Skeletal muscle cell (primary cell): Measurements from ENCODE around the gene CHD2.

Experiments
- DNase-seq: peaks from one replicate; pipeline ENCODE4 v3.0.0-alpha.2; 2010; ENCODE audit warnings: low read depth
- H3K4me3 ChIP-seq: 2 replicates; pipeline ENCODE4 v1.5.1; 2011; ENCODE audit warnings: low read depth, mild to moderate bottlenecking, control low read depth, low read length, moderate library complexity

CHD2 gene

DNA sequence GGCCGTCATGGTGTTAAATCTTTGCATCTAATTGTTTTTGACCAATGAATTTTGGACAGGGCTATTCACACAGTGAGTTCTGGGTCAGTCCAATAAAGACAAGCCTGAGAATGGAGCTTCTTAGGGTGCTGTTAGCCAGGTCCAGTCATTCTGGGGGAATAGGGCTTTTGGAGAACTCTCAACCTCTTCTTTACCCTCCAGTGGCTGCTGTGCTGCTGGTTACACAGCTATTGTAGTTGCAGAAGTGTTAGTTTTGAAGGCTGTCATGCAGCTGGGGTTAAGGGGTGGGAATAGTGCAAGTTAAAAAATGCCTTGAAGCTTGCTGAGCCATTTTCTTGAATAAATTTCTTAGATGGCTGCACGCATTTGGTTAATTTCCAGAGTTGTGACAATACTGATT is 89.9 kb downstream of the CHD2 start:
- DNase-seq = no peak
- no peak overlapping the region for H3K4me3 ChIP-seq

DNA sequence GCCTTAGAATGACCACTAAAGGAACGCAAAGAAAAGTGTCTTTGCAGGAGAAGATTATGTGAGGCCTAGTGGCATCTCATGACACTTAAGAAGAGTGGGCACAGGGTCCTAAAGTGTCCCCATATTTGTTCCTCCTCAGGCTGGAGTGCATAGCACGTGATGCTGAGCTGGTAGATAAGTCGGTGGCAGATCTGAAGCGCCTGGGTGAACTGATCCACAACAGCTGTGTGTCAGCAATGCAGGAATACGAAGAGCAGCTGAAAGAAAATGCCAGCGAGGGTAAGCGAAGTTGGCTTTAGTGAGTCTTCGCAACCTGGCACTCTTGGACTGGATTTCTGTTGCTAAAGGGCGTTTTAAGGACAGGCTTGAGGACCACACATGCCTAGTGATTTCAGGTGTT is 92.6 kb downstream of the CHD2 start:
- no peak overlapping the region for H3K4me3 ChIP-seq
- no peak for DNase-seq

DNA sequence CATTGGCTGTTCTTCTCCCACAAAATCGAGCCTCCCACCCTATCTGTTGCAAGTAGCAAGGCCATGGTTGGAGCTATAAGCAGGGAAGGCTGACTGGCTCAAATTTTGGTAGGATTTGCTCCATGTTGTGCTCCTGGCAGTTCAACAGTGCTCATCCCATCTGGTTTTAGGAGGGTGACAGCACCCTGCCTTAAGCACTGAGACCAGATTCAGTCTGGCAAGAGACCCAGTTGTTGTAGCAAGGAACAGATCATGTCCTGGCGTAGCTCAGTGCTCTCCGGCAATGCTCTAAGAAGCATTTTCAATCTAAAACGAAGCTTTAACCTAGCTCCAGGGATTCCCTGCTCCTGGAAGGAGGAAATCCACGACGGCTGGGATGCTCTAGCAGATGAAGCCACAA is 97.7 kb downstream of the CHD2 start:
- DNase-seq = no peak
- H3K4me3 ChIP-seq = no peak overlapping the region

DNA sequence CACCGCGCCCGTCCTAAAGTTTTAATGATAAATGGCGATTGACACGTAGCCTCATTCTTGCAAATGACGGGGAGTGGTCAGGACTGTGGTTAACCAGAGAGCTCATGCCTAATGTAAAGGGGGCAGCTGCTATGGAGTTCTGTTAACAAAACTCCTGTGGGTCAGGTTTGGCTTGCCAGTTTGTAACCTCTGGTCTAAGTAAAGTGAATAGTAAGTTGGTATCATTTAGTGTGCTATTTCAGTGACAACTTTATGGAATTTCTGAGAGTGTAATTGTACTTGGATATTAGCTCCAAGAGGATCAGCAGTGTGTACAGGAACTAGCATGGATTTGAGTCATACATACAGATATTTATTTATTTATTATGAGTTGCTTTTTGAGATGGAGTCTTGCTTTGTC is 101.0 kb downstream of the CHD2 start:
- no peak for DNase-seq
- H3K4me3 ChIP-seq = no peak overlapping the region

DNA sequence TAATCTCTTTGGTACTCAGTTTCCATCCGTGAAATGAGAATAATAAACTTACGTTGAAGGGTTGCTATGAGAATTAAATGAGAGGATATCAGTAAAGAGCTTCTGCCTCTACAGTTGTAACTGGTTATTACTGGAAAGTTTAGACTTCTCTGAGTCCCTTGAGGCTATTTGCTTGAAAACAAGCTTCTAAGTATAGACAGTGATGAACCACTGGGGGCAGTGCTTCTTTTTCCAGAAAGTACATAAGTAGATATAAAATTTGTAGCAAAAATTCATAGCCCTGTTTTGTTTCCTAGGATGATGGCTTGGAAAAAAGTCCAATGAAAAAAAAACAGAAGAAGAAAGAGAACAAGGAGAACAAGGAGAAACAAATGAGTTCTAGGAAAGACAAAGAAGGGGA is 101.8 kb downstream of the CHD2 start:
- no peak for DNase-seq
- H3K4me3 ChIP-seq = no peak overlapping the region

DNA sequence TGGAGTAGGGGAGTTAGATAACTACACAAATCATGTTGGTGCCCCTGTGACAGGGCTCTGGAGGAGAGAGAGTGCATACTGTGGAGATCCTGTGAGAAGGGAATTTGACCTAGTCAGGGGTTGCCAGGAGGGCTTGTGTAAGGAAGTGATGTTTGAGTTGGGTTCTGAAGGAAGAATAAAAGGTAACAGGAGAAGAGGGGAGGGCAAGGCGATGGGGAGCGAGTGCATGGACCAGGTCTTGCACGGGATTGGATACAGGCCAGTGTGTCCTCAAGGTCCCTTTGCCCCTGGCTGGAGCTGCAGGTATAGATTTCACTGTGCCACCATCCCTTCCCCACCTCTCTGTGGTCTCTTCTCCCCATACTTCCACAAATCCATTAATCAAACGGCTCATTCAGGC is 105.0 kb downstream of the CHD2 start:
- no peak overlapping the region for H3K4me3 ChIP-seq
- no peak for DNase-seq

DNA sequence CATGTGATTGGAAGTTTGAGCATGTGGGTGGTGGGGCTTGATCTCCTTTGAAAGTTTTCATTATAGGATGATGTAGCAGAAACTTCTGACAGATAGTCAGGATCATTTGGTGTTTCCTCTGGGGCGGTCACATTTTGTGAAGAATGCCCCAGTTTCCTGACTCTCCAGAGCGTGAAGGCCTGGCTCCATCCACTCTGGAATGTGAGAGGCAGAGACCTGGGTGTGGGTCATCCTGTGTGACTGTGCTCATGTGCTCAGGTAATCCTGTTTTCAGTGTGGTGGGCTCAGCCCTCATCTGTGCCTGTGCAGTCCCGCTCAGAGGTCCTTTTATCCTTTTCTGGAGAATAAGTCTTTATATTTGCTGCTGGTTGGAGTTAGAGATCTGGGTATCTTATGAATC is 107.9 kb downstream of the CHD2 start:
- no peak overlapping the region for H3K4me3 ChIP-seq
- no peak for DNase-seq

DNA sequence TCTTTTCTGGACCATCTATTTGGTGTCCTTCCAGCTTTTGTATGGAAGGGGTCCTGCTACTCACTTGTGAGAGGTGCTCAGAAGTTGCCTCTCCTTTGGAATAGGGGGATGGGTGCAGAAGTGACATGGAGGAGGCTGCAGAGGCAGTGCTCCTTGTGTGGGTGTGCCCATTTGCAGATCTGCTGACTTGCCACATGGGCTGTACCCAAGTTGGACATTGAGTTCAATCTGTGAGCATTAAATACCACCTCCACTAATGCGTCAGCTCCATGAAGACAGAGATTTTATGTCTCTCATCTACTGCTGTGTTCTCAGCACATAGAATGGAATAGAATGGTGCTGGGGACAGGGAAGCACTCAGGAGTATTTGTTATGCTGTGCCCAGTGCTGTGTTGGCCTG is 112.7 kb downstream of the CHD2 start:
- DNase-seq = no peak
- no peak overlapping the region for H3K4me3 ChIP-seq

DNA sequence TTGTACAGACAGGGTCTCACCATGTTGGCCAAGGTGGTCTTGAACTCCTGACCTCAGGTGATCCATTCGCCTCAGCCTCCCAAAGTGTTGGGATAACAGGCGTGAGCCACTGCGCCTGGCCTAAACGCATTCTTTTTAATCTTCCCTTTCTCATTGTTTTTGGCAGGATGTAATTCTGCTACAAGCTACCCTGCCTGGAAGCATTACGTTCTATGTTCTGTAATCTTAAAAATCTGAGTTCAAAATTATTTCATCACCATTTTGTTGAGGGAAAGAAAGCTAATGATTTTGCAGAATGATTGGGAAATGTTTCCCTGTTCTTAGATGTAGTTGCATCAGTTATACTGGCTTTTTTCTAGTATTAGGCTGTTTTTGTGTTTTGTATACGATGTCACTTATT is 117.4 kb downstream of the CHD2 start:
- DNase-seq = no peak

DNA sequence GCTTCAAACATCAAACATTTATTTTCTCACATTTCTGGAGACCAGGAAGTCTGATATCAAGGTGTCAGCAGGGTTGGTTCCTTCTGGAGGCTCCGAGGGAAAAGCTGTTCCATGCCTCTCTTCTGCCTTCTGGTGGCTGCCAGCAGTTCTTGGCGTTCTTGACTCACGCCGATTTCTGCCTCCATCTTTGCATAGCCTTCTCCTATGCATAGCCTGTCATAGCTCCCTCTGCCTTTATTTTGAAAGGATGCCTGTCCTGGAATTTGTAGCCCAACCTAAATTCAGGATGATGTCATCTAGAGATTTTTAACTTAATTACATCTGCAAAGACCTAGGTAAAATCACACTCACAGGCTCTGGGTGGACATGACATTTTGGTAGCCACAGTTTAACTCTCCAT is 118.5 kb downstream of the CHD2 start:
- DNase-seq = no peak
- no peak overlapping the region for H3K4me3 ChIP-seq

More for the DNA sequence above, 117.4 kb downstream of the CHD2 start:
- no peak overlapping the region for H3K4me3 ChIP-seq

DNA sequence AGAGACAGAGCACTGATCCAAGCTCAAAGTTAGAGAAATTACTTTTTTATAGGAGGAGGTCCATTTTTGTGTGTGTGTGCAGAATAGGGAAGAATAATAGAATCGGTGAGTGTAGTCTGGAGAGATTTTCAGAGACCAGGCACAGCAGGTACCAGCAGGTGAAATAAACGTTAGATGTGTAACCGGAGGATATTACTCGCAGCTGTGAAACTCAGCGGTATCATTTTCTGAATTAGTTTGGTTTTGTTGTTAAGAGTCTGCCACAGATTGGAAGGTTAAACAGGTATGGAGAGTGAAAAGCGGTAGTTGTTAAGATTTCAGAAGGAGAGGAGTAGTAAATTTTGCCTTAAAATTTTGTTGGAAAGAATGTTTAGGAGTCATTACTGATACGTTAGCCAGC is 119.0 kb downstream of the CHD2 start:
- DNase-seq = no peak
- no peak overlapping the region for H3K4me3 ChIP-seq

DNA sequence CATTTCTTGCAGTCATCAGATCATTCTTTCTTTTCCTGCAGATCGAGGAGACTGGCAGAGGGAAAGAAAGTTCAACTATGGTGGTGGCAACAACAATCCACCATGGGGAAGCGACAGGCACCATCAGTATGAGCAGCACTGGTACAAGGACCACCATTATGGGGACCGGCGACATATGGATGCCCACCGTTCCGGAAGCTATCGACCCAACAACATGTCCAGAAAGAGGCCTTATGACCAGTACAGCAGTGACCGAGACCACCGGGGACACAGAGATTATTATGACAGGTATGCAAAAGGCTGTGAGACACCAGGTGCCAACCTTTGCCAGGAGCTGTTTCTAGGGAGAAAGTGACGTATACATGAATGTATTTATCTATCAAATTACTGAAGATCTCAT is 119.8 kb downstream of the CHD2 start:
- H3K4me3 ChIP-seq = no peak overlapping the region
- no peak for DNase-seq

DNA sequence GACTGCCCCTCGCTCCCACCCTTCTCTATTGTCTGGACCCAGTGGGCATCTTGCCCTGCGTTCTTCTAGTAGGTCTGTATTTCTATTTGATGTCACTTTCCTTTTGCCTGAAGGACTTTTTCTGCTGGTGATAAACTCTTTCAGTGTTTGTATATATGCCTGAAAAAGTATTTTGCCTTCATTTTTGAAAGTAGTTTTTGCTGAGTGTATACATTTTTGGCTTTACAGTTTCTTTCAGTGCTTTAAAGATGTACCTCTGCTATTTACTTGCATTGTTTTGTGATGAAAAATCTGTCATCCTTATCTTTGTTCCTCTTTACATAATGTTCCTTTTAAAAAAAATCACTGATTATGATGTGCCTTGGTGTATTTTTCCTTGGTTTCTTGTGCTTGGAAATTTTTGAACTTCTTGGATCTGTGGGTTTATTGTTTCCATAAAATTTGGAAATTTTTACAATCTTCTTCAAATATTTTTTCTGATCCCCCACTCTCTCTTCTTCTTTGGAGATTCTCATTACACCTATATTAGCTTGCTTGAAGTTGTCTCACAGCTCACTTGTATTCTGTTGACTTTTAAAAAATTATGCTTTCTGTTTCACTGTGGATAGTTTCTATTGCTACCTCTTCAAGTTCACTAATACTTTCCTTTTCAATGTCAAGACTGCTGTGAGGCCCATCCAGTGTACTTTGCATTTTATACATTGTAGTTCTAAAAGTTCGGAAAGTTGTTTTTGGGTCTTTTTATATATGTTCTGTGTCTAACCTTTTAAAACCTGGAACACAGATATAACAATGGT is 121.0 kb downstream of the CHD2 start:
- H3K4me3 ChIP-seq = no peak overlapping the region
- no peak for DNase-seq

DNA sequence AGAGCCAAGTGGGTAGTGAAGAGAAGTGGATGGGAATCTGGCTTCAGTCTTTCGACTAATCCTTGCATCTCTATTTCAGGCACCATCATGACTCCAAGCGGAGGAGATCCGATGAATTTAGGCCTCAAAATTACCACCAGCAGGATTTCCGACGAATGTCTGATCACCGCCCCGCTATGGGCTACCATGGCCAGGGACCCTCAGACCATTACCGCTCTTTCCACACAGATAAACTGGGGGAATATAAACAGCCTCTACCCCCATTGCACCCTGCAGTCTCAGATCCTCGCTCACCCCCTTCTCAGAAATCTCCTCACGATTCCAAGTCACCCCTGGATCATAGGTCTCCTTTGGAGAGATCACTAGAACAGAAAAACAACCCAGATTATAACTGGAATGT is 124.2 kb downstream of the CHD2 start:
- H3K4me3 ChIP-seq = no peak overlapping the region
- DNase-seq = no peak

DNA sequence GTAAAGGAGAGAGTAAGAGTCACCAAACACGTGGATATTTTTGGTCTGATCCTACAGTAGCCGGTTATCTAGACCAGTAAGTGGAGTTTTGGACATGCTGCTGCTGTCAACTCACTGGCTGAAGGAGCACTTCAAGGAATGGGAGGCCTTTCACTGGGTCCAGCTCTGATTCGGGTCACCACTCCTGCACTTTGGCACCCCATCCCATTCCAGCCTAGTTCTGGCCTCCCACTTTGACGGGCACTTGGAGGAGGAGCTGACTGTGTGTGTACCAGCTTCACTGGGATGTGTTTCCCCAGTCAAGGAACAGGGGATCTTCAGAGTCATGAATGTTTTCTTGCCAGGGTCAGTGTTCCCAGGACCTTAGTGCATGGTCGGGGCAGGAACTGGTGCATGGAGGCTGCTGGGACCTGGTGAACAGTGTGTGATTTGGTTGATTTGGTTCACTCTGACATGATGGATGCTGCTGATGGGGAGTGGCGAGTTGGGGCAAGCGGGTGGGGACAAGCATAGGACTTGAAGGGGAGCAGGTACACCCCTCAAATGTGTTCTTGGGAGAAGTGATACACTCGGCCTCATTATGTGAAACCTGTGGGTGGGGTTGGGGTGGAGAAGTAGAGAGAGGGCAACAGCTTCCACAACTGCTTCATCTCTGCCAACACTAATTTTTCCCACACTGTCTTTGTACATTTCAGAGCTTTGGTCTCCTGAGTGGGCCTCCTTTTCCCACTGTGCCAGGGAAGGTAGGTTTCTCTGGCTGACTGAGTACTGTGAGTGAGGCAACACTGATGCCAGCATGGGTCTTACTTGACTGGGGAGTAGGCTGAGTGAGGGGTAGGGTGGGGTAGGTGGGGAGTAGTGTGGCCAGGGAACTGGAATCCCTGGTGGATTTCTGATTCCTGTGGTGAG is 124.8 kb downstream of the CHD2 start:
- H3K4me3 ChIP-seq = no peak overlapping the region
- DNase-seq = no peak

DNA sequence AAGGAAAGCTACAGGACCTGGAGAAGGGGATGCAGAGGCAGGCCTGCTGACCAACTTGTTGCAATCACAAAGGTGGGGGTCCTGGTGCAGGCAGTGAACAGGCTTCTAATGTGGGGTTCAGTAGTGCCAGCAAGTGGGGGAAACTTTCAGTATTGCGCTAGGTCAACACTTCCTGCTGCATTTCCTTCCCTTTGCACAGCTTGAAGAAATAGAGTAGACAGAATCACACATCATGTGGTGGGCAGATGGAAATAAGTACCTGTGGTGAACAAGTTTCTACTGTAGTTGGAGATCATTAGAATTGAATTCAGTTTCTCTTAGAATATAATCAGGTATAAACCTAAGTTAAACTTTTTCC is 125.5 kb downstream of the CHD2 start:
- no peak overlapping the region for H3K4me3 ChIP-seq
- no peak for DNase-seq

DNA sequence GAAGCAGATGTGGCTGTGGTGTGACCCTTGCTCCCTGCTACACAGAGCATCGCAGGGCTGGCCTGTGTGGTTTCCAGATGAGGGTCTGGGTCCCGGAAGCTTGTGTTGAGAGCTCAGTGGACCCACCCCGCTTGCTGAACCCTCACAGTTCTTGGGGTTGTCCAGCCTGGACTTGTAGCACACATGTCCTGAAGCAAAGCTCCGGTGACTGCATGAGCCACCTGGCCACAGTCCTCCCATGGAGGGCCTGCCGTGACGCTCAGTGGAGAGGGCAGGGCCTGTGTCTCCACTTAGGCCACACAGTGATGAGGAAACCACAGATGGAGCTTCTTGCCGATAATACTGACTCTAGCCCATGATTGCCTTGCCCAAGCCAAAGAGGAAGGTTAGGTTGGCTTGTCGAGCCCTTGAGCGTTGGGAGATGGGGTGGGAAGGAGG is 126.3 kb downstream of the CHD2 start:
- no peak overlapping the region for H3K4me3 ChIP-seq
- no peak for DNase-seq

DNA sequence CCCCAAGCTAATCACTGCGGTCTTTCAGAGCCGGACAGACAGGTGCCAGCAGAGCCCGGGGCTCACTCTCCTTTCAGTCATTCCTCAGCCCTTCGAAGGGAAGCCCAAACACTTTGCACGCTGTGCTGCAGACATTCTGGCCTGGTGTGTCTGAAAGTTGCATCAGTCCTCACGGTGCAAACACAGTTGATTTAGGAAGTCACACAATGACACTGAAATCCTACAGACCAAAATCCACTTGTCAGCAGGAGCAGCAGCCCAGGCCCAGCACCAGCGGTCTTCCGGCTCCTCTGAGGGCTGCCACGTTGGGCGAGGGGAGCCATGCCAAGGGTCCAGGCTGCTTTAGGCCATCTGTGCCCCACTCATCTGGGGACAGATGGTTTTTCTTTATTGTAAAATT is 127.3 kb downstream of the CHD2 start:
- no peak for DNase-seq
- no peak overlapping the region for H3K4me3 ChIP-seq

DNA sequence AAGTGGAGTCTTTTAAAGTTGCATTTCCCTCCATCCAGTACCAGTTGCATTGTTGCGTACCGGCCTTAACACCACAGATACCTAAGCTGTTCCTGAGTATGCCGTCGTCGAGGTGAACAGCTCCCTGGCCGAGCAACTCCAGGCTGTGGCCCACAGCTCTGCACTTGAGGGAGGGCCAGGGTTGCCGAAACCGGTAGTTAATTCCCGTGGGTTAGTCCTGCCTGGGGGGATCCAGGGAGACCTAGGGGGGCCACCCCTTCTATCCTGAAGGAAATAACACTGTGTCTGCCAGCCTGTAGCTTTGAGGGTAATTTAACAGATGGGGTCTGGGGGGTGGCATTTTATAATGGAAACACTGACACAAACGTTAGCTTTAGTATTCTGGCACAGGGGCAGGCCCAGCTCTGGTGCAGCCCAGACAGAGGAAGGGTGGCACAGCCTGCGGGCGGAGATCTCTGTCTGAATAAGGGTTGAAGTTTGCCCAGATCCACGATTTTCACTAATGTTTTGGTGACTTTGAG is 128.0 kb downstream of the CHD2 start:
- no peak for DNase-seq
- no peak overlapping the region for H3K4me3 ChIP-seq

DNA sequence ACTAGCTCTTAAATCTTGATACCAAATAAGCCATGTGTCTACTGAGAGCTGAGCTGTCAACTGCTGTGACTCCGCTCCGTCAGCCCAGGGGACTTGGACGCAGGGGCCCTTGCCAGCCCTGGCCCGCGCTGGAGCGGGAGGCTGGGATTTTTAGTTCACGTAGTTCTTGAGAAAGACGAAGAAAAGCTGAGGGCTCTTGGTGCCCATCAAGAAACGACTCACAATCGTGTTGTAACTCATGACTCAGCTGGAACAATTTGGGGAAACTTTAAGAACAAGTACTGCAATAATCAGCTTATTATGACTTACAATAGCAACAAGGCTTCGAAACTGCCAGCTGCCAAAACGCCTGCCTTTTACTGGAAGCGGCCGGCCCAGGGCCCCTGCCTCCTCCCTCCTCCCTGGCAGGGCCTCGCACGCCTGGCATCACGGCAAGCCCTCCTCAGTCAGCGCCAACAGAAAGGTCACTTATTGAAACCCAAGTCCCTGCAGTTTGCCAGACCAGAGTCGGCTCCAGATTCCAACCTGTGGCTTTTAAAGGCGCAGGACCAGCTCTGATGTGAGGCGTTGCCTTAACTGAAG is 128.6 kb downstream of the CHD2 start:
- DNase-seq = peak; percentile 81
- no peak overlapping the region for H3K4me3 ChIP-seq
